HG03442 (cell line): ENCODE data around the gene TMEM60.
A peak's percentile ranks its signal among the peaks of the same experiment; 100 is the strongest.

Source experiments
- ATAC-seq: cut with Tn5 transposase; IDR thresholded peaks from one replicate; pipeline ENCODE4 v1.9.1; 2021; ENCODE audit warnings: mild to moderate bottlenecking, moderate library complexity; ENCODE audit not compliant: unreplicated experiment

TMEM60 gene

DNA sequence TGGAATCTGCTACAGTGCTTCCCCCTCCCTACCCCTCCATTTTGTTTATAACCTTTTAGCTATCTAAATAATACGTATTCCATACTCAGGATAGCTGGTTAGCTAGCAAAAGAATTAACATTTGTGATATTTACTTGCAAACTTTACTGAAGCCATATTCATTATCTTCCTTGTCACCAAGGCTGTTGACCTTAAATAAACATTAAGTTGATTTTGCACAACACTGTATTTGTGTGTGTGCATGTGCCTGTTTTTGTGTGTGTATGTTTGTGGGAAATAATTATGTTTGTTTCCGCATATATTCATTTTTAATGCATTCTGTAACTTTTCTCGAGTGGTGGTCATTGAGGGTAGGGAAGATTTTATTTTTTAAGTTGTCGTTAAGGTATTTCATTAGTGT lies 15.9 kb downstream of the TMEM60 start:
- no peak for ATAC-seq

DNA sequence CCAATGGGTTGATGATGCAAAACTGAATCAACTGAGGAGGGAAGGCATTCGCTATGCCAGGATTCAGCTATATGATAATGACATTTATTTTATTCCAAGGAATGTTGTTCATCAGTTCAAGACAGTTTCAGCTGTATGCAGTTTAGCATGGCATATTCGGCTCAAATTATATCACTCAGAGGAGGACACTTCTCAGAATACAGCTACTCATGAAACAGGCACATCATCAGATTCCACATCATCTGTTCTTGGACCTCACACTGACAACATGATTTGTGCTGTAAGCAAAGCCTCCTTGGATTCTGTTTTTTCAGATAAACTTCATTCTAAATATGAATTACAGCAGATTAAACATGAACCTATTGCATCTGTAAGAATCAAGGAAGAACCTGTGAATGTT lies 19.7 kb downstream of the TMEM60 start:
- no peak for ATAC-seq

DNA sequence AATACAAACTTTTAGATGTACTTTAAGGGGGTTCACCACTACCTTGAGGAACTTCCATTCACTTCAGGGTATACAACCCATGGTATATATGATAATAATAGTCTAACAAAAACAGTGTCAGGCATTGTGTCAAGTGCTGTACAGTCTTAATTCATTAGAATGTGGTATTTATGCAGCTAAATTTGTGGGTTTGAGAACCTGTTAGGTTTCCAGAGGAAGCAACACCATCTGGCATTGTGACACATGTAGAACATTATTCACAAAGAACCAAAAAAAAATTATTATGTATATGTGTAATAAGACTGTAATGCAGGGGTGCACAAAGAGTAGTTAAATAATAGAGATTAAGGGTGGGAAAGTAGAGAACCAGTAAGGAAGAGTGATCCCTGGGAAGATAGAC lies 26.3 kb downstream of the TMEM60 start:
- no peak for ATAC-seq

DNA sequence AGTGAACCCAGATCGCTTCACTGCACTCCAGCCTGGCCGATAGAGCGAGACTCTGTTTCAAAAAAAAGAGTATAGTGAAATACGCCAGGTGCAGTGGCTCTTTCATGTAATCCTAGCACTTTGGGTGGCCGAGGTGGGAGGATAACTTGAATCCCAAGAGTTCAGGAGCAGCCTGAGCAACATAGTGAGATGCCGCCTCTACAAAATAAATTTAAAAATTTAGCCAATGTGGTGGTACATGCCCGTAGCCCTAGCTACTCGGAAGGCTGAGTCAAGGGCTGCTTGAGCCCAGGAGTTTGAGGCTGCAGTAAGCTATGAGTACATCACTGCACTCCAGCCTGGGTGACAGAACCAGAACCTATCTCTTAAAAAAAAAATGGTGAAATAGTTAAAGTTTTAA lies 27.9 kb downstream of the TMEM60 start:
- no peak for ATAC-seq

DNA sequence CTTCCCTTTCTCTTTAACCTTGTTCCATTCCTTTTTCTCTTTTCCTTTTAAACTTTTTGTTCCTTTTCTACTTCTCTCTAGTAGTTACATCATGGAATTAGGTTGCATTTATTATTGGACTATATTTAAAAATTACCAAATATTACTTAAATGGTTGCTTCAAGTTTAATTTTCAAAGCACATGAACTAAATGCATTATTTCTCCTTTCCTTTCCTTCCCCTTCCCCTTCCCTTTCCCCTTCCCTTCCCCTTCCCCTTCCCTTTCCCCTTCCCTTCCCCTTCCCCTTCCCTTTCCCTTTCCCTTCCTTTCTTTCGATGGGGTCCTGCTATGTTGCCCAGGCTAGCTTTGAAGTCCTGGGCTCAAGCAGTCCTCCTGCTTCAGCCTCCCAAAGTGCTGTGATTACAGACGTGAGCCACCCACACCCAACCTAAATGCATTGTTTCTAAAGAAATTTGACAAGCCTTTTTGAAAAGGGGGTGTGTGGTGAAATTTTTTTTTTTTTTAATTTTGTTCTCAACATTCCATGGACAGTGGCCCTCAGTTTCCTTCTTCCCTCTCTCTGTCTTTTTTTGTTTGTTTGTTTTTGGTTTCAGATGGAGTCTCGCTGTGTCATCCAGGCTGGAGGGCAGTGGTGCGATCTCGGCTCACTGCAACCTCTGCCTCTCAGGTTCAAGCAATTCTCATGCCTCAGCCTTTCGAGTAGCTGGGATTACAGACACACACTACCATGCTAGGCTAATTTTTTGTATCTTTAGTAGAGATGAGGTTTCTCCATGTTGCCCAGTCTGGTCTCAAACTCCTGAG lies 31.2 kb downstream of the TMEM60 start:
- ATAC-seq: no peak

DNA sequence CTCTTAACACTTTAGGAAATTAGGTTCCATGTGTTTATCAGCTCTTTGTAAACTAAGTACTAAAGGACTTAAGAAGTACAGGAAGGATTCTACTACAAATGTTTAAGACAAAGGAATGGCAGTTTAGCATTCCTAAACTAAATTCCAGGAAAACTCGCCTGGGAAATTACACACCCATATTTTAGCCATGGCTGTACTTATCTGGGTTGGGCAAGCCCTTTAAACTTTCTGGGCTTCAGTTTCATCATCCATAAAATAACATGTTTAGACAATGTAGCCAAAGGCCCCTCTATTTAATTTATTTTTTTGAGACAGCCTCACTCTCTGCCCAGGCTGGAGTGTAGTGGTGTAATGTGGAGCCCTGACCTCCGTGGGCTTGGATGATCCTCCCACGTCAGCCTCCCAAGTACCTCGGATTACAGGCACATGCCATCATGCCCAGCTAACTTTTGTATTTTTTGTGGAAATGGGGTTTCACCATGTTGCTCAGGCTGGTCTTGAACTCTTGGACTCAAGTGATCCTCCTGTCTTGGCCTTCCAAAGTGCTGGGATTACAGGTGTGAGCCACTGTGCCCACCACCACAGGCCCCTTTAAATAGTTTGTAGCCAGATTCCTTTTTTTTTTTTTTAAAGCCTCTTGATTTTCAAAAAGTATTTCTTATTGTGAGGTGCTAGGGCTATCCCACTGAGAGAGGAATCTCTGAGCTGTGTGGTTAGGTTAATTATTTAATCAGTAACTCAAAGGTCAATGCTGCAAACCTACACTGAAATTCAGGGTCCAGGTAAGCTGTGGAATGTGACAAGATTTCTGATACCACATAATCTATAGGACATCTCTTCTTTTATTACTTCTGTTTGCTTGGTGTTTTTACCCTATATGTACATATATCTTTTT lies 32.1 kb downstream of the TMEM60 start:
- ATAC-seq: no peak

DNA sequence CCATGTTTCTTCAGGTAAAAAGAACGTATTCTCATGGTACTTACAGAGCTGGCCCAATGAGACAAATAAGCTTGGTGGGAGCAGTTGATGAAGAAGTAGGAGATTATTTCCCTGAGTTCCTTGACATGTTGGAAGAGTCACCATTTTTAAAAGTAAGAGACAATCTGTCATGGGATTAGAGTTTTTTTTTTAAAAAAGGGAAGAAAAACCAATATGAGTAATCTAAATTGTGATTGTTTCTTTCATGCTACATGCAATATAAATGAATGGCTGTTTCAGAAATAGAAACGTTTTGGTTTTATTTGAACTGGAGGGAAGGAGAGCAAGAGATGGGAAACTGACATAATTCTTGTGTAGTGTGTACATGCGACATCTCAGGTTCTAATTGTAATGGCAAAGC lies 32.8 kb downstream of the TMEM60 start:
- no peak for ATAC-seq

DNA sequence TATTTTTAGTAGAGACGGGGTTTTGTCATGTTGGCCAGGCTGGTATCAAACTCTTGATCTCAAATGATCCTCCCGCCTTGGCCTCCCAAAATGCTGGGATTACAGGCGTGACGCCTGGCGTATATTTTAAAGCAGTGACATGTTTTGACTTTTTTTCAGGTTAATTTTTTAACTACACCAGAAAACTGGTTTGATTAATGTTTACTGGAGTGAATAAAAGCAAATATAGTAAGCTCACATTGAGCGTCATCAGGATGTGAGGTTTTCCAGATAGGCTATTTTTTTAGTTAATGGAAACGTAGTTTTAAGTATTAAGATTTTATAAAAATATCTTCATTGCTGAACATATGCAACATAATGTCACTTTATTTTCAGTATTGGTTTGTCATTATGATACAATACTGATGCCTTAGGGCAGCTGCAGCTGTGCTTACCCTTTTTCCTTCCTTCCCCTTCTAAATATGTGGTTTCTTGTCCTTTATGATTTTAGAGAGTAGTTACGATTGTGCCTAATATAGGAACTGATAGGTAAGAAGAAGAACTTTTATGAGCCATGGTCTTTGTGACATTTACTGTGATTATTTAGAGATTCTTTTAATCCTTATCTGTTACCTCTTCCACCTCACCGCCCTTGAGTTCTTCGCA lies 37.3 kb downstream of the TMEM60 start:
- no peak for ATAC-seq

DNA sequence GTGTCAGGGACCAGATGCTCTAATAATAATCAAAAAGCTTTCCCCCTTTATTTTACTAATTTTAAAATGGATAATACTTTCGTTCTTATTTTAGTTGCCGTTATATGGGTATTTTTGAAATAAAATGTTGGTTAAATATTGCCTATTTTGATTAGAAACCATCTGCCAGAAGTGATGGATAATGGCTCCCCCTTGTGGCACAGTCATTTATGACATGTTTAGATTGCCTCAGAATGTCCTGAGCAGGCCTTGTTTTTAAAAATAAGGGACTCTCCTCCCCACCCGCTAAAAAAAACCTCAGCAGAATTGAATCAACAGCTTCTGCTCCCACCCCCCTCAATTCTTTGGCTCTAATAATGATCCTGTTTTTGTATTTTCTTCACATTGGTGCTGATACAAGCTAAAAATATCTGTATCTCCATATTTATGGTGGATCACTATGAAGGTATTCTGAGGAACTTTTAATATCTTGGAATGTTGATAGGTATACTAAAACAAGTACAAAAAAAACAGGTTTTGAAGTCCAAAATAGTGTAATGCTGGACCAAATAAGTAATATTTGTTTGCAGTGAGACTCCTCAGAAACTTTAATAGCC lies 38.8 kb downstream of the TMEM60 start:
- ATAC-seq: no peak

DNA sequence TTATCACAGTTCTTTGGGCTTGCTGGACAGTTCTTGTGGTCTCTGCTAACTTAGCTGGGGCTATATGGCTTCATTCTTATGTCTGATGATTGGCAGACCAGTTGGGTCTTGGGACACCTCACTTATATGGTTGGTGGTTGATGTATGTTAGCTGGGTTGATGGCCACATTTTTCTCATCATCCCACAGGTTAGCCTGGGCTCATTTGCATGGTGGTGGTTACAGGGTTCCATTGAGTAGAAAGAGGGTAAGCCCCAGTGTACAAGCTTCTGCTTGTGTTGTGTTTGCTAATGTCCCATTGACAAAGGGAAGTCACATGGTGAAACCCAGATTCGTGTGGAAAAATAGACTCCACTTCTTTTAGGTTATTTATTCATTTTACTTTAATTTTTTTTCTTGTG lies 40.6 kb downstream of the TMEM60 start:
- peak; percentile 98 for ATAC-seq

DNA sequence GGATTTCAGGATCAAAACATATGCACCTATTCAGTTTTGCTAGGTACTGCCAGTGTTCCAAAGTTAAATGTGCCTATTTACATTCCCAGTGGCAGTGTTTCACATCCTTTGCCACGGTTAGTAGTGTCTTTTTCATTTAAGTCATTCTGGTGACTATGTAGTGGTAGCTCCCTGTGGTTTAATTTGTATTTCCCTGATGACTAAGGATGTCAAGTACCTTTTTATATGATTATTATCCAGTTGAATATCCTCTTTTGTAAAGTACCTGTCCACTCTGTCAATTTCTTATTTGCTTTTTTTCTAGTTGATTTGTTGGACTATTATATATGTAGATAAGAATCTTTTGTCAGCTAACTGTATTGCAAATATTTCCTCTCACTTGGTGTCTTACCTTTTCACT lies 45.1 kb downstream of the TMEM60 start:
- ATAC-seq: no peak

DNA sequence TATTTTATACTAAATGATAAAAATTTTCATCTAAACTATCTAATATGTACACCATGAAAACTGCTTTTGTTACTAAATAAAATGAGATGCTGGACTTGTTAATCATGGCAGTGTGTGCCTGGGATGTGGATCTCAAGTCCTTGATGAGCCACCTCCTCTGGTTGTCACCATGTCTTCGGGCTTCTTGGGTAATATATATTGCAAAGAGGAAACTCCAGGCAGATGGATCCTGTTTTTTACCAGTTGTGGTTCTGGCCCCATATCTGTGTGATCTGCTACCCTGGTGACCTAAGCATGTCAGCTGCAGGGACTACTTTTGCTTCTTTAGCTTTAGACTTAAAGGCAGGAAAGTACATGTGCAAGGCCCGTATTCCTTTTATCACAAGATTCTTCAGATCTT lies 46.2 kb downstream of the TMEM60 start:
- no peak for ATAC-seq

DNA sequence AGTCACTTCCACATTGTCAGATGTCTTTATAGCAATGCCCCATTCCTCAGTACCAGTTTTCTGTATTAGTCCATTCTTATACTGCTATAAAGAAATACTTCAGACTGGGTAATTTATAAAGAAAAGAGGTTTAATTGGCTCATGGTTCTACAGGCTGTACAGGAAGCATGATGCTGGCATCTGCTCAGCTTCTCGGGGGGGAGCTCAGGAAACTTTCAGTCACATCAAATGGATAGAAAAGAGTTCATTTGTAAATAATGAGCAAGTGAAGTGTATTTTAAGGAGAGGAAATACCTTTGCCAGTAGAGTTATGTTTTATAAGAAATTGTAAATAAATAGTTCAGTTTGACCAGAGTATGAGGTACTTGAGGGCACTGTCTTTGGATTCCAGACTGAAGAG lies 50.5 kb downstream of the TMEM60 start:
- no peak for ATAC-seq

DNA sequence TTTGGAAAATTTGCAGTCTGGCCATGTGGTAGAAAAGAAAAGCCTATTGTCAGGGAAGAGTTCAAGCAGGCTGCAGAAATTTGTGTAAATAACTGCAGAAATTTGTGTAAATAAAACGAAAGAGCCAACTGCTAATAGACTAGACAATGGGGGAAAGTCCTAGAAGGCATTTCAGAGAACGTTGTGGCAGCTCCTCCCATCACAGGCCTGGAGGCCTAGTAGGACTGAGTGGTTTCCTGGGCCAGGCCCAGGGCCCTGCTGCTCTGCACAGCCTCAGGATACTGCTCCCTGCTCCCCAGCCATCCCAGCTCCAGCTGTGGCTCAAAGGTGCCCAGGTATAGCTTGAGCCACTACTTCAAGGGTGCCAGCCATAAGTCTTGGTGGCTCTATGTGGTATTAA lies 51.1 kb downstream of the TMEM60 start:
- ATAC-seq: no peak

DNA sequence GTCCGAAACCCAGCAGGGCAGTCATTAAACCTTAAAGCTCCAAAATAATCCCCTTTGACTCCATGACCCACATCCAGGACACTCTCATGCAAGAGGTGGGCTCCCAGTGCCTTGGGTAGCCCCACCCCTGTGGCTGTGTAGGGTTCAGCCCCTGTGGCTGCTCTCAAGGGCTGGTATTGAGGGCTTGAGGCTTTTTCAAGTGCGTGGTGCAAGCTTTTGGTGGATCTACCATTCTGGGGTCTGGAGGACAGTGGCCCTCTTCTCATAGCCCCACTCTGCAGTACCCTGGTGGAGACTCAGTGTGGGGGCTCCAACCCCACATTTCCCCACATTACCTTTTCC lies 51.4 kb downstream of the TMEM60 start:
- ATAC-seq: no peak

DNA sequence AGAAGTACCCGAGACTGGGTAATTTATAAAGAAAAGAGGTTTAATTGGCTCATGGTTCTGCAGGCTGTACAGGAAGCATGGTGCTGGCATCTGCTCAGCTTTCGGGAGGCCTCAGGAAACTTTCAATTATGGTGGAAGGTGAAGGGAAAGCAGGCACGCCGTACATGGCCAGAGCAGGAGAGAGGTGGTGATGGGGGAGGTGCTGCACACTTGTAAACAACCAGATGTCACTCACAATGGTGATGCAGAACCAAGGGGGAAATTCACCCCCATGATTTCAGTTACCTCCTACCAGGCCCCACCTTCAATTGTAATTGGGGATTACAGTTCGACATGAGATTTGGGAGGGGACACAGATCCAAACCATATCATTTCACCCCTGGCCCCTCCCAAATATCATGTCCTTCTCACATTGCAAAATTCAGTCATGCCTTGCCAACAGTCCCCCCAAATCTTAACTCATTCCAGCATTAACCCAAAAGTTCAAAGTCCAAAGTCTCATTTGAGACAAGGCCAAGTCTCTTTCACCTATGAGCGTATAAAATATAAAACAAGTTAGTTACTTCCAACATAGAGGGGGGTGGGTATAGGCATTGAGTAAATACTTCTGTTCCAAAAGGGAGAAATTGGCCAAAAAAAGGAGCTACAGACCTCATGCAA lies 51.9 kb downstream of the TMEM60 start:
- ATAC-seq: no peak

DNA sequence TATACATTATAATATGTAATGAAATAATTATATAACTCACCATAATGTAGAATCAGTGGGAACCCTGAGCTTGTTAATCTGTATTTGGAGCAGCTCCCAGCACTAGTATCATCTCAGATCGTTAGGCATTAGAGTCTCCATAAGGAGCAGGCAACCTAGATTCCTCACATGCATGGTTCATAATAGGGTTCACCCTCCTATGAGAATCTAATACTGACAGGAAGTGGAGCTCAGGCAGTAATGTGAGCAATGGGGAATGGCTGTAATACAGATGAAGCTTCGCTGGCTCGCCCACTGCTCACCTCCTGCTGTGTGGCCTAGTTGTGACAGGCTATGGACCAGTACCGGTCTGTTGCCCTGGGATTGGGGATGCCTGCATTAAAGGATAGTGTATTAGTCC lies 52.5 kb downstream of the TMEM60 start:
- no peak for ATAC-seq
